Natural killer cell treated with Interleukin-12 subunit alpha and Interleukin-12 subunit beta and Interleukin-15 and Interleukin-18, amount 100 ng/mL, for 72 hours (primary cell): ENCODE data around the gene CPS1. TPM values are rescaled to one million over a fixed set of nuclear protein-coding genes. Genes with fewer than 3 reads are reported as not detected.

Source experiments
- ATAC-seq, 2 donors: fragments of 150-1000 bp; cut with Tn5 transposase in 1 of 2; sonication (Bioruptor Pico), chemical (Tn5 transposase) in 1 of 2; 2 replicates each; pipeline ENCODE4 v1.10.0; 2021
- DNase-seq: peaks from one replicate; pipeline ENCODE4 v3.0.0; 2022; ENCODE audit warnings: low spot score
- H3K27ac Mint-ChIP-seq, 2 donors: 1 replicate in 1 of 2; 2 replicates in 1 of 2; pipeline ENCODE4 v1.8.0; 2022; ENCODE audit warnings: mixed read lengths in 2 of 2, mild to moderate bottlenecking in 1 of 2, moderate library complexity in 1 of 2
- H3K27me3 Mint-ChIP-seq, 2 donors: 1 replicate in 1 of 2; 2 replicates in 1 of 2; pipeline ENCODE4 v1.8.0; 2022; ENCODE audit warnings: mixed read lengths in 2 of 2
- H3K36me3 Mint-ChIP-seq: one replicate; pipeline ENCODE4 v1.8.0; 2022; ENCODE audit warnings: mixed read lengths
- H3K4me1 Mint-ChIP-seq, 2 donors: 1 replicate in 1 of 2; 2 replicates in 1 of 2; pipeline ENCODE4 v1.8.0; 2022; ENCODE audit warnings: low read depth in 2 of 2, mixed read lengths in 2 of 2, mild to moderate bottlenecking in 1 of 2
- H3K4me3 Mint-ChIP-seq: one replicate; pipeline ENCODE4 v1.8.0; 2022; ENCODE audit warnings: mixed read lengths
- H3K9me3 Mint-ChIP-seq: 2 replicates; pipeline ENCODE4 v1.8.0; 2022; ENCODE audit warnings: mixed read lengths
- total RNA-seq, 2 donors: library from RNA; stranded (reverse); gene quantifications; one replicate each; pipeline ENCODE4 v1.2.3, GENCODE V29; 2022

The CPS1 gene
- 1 to 10 TPM in 1 of 2 donors, under 1 TPM in 1; 0.05 to 1.8 TPM for total RNA-seq

GRCh38 chr2:210556329-210556980, at the start of gene CPS1:
CPS1 (plus strand) TSS chr2:210556599; CDS start chr2:210556734, 135 bp downstream.
- Mint-ChIP-seq H3K27me3 (peaks cover 0 to 6% of the 10 kb centered on the region in 2 donors), H3K27ac (no peak within 1 kb of the TSS), H3K4me3 (no peak within 1 kb of the TSS), H3K36me3 (no peaks in the 10 kb centered on the region), H3K4me1 (no peaks in the 10 kb centered on the region), H3K9me3 (no peaks in the 10 kb centered on the region)
- no peak for DNase-seq
- ATAC-seq, result no peak

- ATAC-seq (no peak), DNase-seq (no peak)
- no peaks in the 10 kb centered on the region for H3K4me1 Mint-ChIP-seq
- H3K27me3 Mint-ChIP-seq, result peaks cover 13 to 28% of the 10 kb centered on the region in 2 donors
- peaks cover 10% of the 10 kb centered on the region for H3K9me3 Mint-ChIP-seq
- peaks cover 5% of the 10 kb centered on the region for H3K36me3 Mint-ChIP-seq
- H3K27ac Mint-ChIP-seq, result no peak overlapping the region
- no peak overlapping the region for H3K4me3 Mint-ChIP-seq
Observed at GRCh38 chr2:210515911-210516310, 40.5 kb upstream of the CPS1 start.

GRCh38 chr2:210517264-210517663, 39.1 kb upstream of the CPS1 start:
- ATAC-seq, result no peak
- Mint-ChIP-seq H3K27me3 (peaks cover 13 to 28% of the 10 kb centered on the region in 2 donors), H3K4me3 (no peak overlapping the region), H3K9me3 (peaks cover 10% of the 10 kb centered on the region), H3K27ac (no peak overlapping the region), H3K36me3 (peaks cover 5% of the 10 kb centered on the region), H3K4me1 (no peaks in the 10 kb centered on the region)
- no peak for DNase-seq

GRCh38 chr2:210519594-210519993, 36.8 kb upstream of the CPS1 start:
- H3K4me3 Mint-ChIP-seq, result no peak overlapping the region
- H3K4me1 Mint-ChIP-seq, result no peaks in the 10 kb centered on the region
- H3K27ac Mint-ChIP-seq, result no peak overlapping the region
- peaks cover 5% of the 10 kb centered on the region for H3K36me3 Mint-ChIP-seq
- ATAC-seq (no peak), DNase-seq (no peak)
- peaks cover 13 to 28% of the 10 kb centered on the region in 2 donors for H3K27me3 Mint-ChIP-seq
- H3K9me3 Mint-ChIP-seq, result peaks cover 6% of the 10 kb centered on the region

- peaks cover 5% of the 10 kb centered on the region for H3K9me3 Mint-ChIP-seq
- no peaks in the 10 kb centered on the region for H3K4me1 Mint-ChIP-seq
- DNase-seq (no peak), ATAC-seq (no peak)
- H3K4me3 Mint-ChIP-seq, result no peak overlapping the region
- no peaks in the 10 kb centered on the region for H3K36me3 Mint-ChIP-seq
- H3K27ac Mint-ChIP-seq, result no peak overlapping the region
- H3K27me3 Mint-ChIP-seq, result peaks cover 10 to 13% of the 10 kb centered on the region in 2 donors
Observed at GRCh38 chr2:210522399-210522798, 34.0 kb upstream of the CPS1 start.

DNA sequence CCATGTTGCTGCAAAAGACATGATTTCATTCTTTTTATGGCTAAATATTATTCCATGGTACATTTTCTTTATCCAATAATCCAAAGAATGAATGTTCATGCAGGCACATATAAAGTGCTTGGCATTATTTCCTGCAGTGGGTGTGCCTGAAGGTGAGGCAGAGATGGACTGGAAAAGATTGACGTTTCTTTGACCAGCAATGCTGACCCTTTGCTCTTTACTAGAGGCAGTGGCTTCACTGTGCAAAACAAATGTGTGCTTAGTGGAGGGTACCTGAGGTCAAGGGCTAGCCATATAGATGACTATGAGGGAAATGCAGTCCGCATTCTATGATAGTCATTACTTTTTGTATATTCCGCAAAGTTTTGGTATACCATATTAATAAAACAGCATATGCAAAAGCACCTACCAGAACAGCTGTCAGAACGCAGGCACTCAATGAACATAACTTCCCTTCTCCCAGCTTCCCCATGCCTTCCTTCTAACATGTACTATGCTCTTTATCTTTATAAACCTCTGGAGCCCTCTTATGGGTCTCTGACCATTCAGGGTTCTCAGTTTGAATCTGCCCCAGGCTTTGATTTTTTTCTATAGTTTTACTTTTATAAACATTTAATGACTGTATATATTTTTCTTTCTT, 32.6 kb upstream of the CPS1 start:
- DNase-seq (no peak), ATAC-seq (no peak)
- Mint-ChIP-seq H3K9me3 (peaks cover 5% of the 10 kb centered on the region), H3K4me1 (no peaks in the 10 kb centered on the region), H3K36me3 (no peaks in the 10 kb centered on the region), H3K4me3 (no peak overlapping the region), H3K27me3 (peaks cover 10 to 13% of the 10 kb centered on the region in 2 donors), H3K27ac (no peak overlapping the region)

DNA sequence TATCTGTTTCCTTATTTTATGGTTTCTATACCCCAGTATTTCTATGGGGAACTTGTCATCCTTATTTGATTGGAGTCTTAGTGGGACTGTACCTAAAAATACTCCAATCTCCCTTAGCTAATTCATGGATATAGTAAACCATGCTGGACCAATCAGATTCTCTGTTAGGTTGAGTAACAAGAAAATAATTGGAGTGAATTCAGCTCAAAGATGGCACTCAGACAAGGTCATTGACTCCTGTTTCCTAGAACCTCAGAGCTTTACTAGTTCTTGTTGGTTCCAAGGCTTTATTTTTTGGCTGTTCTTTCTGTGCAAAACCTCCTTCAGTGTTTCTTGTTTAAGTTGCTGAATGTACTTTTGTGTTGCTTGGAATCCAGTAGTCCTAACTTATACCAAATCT, 31.9 kb upstream of the CPS1 start:
- Mint-ChIP-seq H3K27me3 (peaks cover 10 to 13% of the 10 kb centered on the region in 2 donors), H3K4me1 (no peaks in the 10 kb centered on the region), H3K36me3 (no peaks in the 10 kb centered on the region), H3K27ac (no peak overlapping the region), H3K4me3 (no peak overlapping the region), H3K9me3 (peaks cover 5% of the 10 kb centered on the region)
- ATAC-seq, result no peak
- no peak for DNase-seq

DNA sequence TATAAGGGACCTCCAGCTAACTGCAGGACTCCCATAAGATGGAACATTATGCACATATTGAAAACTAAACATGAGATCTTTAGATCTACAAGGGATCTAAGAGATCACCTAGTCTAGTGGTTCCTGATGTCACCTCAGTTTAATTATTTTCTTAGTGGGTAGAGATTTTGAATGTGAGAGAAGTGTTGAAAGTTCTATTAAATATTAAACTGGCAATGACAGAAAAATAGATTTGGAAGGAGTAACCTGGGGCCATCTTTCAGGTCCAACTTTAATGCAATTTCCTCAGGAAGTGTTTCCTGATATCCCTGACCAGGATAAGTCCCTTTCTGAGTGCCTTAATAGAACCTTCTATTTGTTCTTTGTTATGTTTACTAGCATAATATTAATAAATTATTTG, 29.1 kb upstream of the CPS1 start:
- Mint-ChIP-seq H3K4me3 (no peak overlapping the region), H3K4me1 (no peaks in the 10 kb centered on the region), H3K36me3 (no peaks in the 10 kb centered on the region), H3K27me3 (peaks cover 6 to 8% of the 10 kb centered on the region in 2 donors), H3K9me3 (peaks cover 5% of the 10 kb centered on the region), H3K27ac (no peak overlapping the region)
- DNase-seq (no peak), ATAC-seq (no peak)

DNA sequence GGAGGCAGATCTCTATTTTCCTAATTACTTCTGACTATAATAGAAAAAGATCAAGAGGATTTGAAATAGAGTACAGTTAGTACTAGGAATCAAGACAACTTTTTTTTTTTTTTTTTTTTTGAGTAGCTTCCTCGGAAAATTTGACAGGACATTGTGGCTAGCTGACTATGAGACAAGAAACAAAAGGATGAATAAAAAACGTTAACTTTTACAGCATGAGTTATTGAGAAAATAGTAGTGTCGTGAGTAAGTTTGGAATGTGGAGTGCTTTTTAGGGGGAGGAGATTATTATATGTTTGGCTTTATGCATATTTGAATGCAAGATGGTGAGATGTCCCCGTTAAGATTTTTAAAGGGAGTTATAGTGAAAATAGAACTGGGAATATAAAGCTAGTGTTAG, 27.7 kb upstream of the CPS1 start:
- Mint-ChIP-seq H3K4me1 (no peaks in the 10 kb centered on the region), H3K9me3 (peaks cover 5% of the 10 kb centered on the region), H3K4me3 (no peak overlapping the region), H3K27ac (no peak overlapping the region), H3K36me3 (no peaks in the 10 kb centered on the region), H3K27me3 (peaks cover 6 to 8% of the 10 kb centered on the region in 2 donors)
- DNase-seq (no peak), ATAC-seq (no peak)

GRCh38 chr2:210531050-210531449, 25.3 kb upstream of the CPS1 start:
- Mint-ChIP-seq H3K36me3 (no peaks in the 10 kb centered on the region), H3K27me3 (no peaks in the 10 kb centered on the region), H3K27ac (no peak overlapping the region), H3K4me3 (no peak overlapping the region), H3K9me3 (no peaks in the 10 kb centered on the region), H3K4me1 (no peaks in the 10 kb centered on the region)
- DNase-seq, result no peak
- ATAC-seq, result no peak

DNA sequence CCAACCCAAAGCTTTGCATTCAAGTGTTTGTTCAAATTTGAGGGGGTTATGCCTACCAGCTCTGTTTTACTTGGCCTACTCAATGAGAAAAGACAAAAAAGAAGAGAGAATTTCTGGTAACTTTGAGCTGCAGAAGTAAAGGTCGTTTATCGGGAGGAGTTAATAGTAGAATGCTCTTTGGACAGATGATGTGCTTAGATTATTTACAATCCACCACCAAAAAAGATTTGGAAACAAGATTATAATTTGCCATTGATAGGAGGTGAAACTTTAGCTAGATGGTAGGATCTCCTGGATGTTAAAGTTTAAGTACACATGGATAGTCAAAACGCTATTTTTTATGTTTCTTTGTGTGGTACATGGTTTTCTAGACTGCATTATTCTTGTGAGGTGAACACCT, 24.9 kb upstream of the CPS1 start:
- Mint-ChIP-seq H3K9me3 (no peaks in the 10 kb centered on the region), H3K27me3 (no peaks in the 10 kb centered on the region), H3K36me3 (no peaks in the 10 kb centered on the region), H3K4me1 (no peaks in the 10 kb centered on the region), H3K4me3 (no peak overlapping the region), H3K27ac (no peak overlapping the region)
- ATAC-seq (no peak), DNase-seq (no peak)

GRCh38 chr2:210533389-210533788, 23.0 kb upstream of the CPS1 start:
- H3K4me3 Mint-ChIP-seq, result no peak overlapping the region
- H3K27ac Mint-ChIP-seq, result no peak overlapping the region
- no peaks in the 10 kb centered on the region for H3K27me3 Mint-ChIP-seq
- ATAC-seq (no peak), DNase-seq (no peak)
- no peaks in the 10 kb centered on the region for H3K9me3 Mint-ChIP-seq
- H3K4me1 Mint-ChIP-seq, result no peaks in the 10 kb centered on the region
- no peaks in the 10 kb centered on the region for H3K36me3 Mint-ChIP-seq

- no peak for ATAC-seq
- no peaks in the 10 kb centered on the region for H3K4me1 Mint-ChIP-seq
- H3K27ac Mint-ChIP-seq, result no peak overlapping the region
Observed at GRCh38 chr2:210534879-210535278, 21.5 kb upstream of the CPS1 start.

DNA sequence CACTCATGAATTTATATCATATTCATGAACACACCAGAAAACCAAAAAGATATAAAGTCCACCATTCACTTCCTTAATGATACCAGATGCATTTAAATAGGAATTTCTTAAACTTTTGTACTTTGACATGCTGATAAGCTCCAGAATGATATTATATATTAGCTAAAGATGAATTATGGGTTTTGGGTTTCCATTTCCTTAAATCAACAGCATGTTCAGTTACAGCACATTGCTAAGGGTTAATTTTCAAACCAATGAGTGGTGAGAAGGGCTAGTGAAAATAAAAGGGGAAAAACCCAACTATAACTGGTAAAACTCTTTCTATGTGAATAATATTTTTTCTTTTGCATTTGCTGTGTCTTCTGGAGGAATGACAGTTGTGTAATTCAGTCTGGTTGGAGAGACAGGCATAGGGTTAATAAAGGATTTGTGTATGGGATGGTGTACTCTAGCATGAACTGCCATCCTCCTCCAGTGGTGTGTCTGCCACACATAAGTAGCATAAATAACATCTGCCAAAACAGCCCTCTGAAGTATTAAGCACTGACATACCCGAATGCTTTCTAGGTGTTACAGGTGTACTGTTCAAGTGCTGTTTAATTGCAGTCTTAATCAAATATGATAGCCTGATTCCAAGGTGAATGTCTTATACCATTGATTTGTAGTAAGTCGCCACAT, 19.3 kb upstream of the CPS1 start:
- H3K27me3 Mint-ChIP-seq, result no peaks in the 10 kb centered on the region
- no peak overlapping the region for H3K27ac Mint-ChIP-seq
- no peaks in the 10 kb centered on the region for H3K9me3 Mint-ChIP-seq
- no peaks in the 10 kb centered on the region for H3K4me1 Mint-ChIP-seq
- DNase-seq (no peak), ATAC-seq (no peak)
- H3K36me3 Mint-ChIP-seq, result no peaks in the 10 kb centered on the region
- H3K4me3 Mint-ChIP-seq, result no peak overlapping the region

More at GRCh38 chr2:210534879-210535278, 21.5 kb upstream of the CPS1 start:
- Mint-ChIP-seq H3K27me3 (no peaks in the 10 kb centered on the region), H3K36me3 (no peaks in the 10 kb centered on the region), H3K4me3 (no peak overlapping the region), H3K9me3 (no peaks in the 10 kb centered on the region)
- no peak for DNase-seq
